Activated naive CD4-positive, alpha-beta T cell treated with anti-CD3 and anti-CD28 coated beads, Interleukin-2, amount 50 U/mL, for 16 hours (primary cell): ENCODE measurements around the gene OOSP2.

Source experiments
- DNase-seq: peaks from one replicate; pipeline ENCODE4 v3.0.0-alpha.2; 2020

Gene OOSP2

DNA sequence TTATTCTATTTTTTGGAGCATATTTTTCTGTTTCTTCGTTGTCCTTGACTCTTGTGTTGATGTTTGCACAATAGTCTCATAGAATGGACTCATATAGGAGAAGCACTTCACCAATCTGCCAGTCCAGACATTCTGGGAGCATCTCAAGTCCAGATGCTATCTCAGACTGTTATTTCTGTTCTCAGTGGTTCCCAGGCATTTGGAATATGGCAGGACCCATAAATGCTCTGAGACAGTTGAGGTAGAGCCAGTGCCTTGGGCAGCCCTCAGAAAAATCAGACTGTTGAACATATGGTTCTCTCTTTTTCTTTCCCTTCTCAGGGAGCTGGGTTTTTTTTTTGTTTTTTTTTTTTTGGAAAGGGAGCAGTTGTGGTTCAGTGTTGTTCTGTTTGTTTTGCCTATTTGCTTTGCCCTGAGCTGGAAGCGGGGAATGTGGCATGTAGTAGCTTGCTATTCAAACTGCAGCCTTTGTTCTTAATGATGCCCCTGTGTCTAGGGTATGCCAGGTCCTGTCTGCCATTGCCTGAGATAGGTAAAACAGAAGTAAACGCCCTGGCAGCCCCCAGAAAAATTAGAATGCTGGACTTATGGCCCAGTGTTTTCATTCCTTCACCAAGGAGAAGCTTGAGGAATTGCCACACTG is 44.5 kb downstream of the OOSP2 start:
- no peak for DNase-seq

DNA sequence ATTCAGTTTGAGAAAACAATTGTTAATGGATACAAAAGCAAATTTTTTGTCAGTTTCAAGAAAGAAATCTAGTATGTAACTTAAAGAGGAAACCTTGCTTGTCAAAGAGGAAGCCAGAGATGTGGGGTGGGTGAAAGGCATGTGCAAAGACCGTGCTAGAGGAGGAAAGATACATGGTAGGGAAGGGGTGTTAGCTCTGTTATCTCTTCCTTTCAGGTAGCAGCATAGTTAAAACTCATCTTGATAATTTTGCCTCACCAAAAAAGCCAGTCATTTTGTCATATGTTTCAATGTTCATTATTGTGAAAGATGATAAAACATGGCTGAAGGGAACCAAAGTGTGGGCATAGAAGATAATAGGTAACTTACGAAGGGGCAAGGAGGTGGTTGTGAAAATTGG is 45.7 kb downstream of the OOSP2 start:
- DNase-seq: no peak

DNA sequence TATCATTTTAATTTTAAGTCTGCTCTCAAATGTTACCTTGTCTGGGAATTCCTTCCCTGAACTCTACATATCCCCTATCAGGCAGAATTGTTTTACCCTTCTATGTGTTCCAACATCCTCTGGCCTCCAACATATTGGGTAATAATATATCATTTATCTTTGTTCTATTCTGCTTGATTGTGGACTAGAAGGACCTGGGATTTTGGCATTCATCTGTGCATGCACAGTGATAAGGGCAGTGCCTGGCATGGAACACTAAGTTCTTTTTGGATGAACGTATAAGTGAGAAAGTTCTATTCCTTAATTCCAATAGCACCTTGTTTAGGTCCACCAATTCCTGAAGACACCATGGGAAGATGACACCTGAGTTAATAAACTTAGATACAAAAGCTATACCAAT is 47.0 kb downstream of the OOSP2 start:
- no peak for DNase-seq

DNA sequence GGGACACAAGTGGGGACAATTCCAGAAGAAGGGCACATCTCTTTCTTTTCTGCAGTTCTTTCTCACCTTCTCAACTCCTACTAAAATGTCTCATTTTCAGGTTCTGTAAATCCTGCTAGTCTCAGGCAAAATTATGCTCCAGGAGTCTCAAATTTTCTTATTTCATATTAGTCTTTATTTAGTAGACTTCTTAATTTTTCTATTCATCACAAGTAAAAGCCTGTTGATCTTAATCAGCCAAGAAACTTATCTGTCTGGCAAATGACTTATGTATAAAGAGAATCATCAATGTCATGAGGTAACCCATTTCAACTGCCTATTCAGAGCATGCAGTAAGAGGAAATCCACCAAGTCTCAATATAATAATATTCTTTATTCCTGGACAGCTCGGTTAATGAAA is 48.2 kb downstream of the OOSP2 start, which contains the start of gene MS4A2:
Gene MS4A2, plus strand, starts transcription at position 301 of the 400 bp plus-strand sequence. CDS start 102 bp downstream, outside the sequence.
- no peak for DNase-seq

DNA sequence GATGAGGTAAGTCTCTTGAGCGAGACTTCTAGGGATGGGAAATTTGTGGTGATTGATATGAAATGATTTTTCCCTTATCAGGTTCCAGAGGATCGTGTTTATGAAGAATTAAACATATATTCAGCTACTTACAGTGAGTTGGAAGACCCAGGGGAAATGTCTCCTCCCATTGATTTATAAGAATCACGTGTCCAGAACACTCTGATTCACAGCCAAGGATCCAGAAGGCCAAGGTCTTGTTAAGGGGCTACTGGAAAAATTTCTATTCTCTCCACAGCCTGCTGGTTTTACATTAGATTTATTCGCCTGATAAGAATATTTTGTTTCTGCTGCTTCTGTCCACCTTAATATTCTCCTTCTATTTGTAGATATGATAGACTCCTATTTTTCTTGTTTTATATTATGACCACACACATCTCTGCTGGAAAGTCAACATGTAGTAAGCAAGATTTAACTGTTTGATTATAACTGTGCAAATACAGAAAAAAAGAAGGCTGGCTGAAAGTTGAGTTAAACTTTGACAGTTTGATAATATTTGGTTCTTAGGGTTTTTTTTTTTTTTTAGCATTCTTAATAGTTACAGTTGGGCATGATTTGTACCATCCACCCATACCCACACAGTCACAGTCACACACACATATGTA is 55.4 kb downstream of the OOSP2 start:
- DNase-seq: no peak

DNA sequence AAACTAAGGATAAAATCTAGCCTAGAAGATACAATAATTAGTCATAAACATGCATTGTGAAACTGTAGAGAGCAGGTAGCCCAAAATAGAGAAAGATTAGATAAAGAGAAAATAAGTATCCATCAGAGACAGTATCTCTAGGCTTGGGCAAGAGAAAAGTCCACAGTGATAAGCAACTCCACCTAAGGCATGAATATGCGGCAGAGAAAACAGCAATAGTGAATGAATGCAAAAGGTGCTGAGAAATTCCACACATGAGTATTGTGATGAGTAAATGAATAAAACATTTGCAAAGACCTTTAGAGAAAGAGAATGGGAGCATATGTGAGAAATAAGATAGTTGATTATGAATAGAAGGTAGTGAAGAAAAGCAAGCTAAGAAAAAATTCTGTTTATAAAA is 57.0 kb downstream of the OOSP2 start:
- no peak for DNase-seq
